A549 (cell line): Measurements from ENCODE around the gene MAVS. TPM values are rescaled to one million over a fixed set of nuclear protein-coding genes. Genes with fewer than 3 reads are reported as not detected.

ENCODE experiments used
- ATAC-seq, 2 experiments: fragments of 200-7000 bp in 1 of 2; fragments of >200 bp in 1 of 2; cut with Nextera tagmentation in 1 of 2; cut with Tn5 transposase in 1 of 2; 3 replicates each; pipeline versions ENCODE4 v1.8.0 to v1.9.1; 2018 to 2020; ENCODE audit warnings: mild to moderate bottlenecking in 1 of 2, moderate library complexity in 1 of 2
- CTCF ChIA-PET: fragments of 300-600 bp; sonication (Branson Sonifier 250); formaldehyde crosslinking; extraction: SDS; loops from one replicate; lab custom pipeline; 2021; ENCODE audit warnings: antibody characterized with exemption, inconsistent platforms; lab: Yijun Ruan, JAX
- POLR2A ChIA-PET: fragments of 350-600 bp; formaldehyde crosslinking; extraction: SDS; loops from one replicate; lab custom pipeline; 2021; ENCODE audit warnings: antibody characterized with exemption, inconsistent platforms; lab: Yijun Ruan, JAX
- DNase-seq, 2 experiments: peaks; one replicate each; pipeline versions ENCODE4 v3.0.0 to v3.0.0-alpha.2; 2011 to 2016; ENCODE audit warnings: low read depth in 1 of 2, low spot score in 1 of 2
- FAIRE-seq: peaks from 2 replicates; lab custom pipeline; 2011; peaks lifted over from hg19 to GRCh38; lab: Jason Lieb, UNC
- H3K27ac ChIP-seq, 2 experiments: fragments of >200 bp; sonication (Bioruptor Twin); formaldehyde crosslinking; 3 replicates each; pipeline ENCODE4 v1.5.1; 2016 to 2017
- H3K4me1 ChIP-seq: fragments of >200 bp; sonication (Bioruptor Twin); formaldehyde crosslinking; 3 replicates; pipeline ENCODE4 v1.6.1; 2016
- H3K4me2 ChIP-seq: fragments of >200 bp; sonication (Bioruptor Twin); formaldehyde crosslinking; 3 replicates; pipeline ENCODE4 v1.6.1; 2016
- H3K4me3 ChIP-seq: fragments of >200 bp; sonication (Bioruptor Twin); formaldehyde crosslinking; 3 replicates; pipeline ENCODE4 v1.5.1; 2016
- H3K9me3 ChIP-seq: fragments of >200 bp; sonication (Bioruptor Twin); formaldehyde crosslinking; 3 replicates; pipeline ENCODE4 v1.6.1; 2016
- CBX2 ChIP-seq: fragments of 200-600 bp; sonication (generic); IDR thresholded peaks from 2 replicates; pipeline ENCODE4 v1.6.1; 2016; ENCODE audit warnings: low read depth, mild to moderate bottlenecking, borderline replicate concordance
- CBX8 ChIP-seq: fragments of 200-600 bp; sonication (generic); IDR thresholded peaks from 2 replicates; pipeline ENCODE4 v1.6.1; 2016
- CEBPB ChIP-seq, 2 experiments: fragments of >200 bp in 1 of 2; sonication (Bioruptor Twin) in 1 of 2; formaldehyde crosslinking in 1 of 2; IDR thresholded peaks; 2 replicates each; pipeline ENCODE4 v1.6.1; 2012 to 2016
- CHD4 ChIP-seq: fragments of 200-600 bp; sonication (generic); IDR thresholded peaks from 2 replicates; pipeline ENCODE4 v1.6.1; 2016; ENCODE audit warnings: antibody characterized with exemption, mild to moderate bottlenecking, borderline replicate concordance
- EHF ChIP-seq: fragments of 250-450 bp; sonication (Bioruptor Pico); IDR thresholded peaks from 2 replicates; pipeline ENCODE4 v1.5.0; 2020; ENCODE audit warnings: mild to moderate bottlenecking
- EHMT2 ChIP-seq: fragments of 200-600 bp; sonication (generic); IDR thresholded peaks from 2 replicates; pipeline ENCODE4 v1.6.1; 2016; ENCODE audit warnings: antibody characterized with exemption, low read depth, mild to moderate bottlenecking, moderate library complexity
- ESRRA ChIP-seq: fragments of 150-350 bp; IDR thresholded peaks from 2 replicates; pipeline ENCODE4 v1.6.1; 2014; ENCODE audit warnings: mild to moderate bottlenecking, low read length, borderline replicate concordance
- FOSL2 ChIP-seq, 2 experiments: fragments of 450-650 bp in 1 of 2; fragments of >200 bp in 1 of 2; sonication (Bioruptor Twin) in 1 of 2; formaldehyde crosslinking; IDR thresholded peaks; 2 replicates each; pipeline versions ENCODE4 v1.5.0 to v1.6.1; 2016 to 2020; ENCODE audit warnings: mild to moderate bottlenecking in 1 of 2, moderate library complexity in 1 of 2
- GATA3 ChIP-seq: IDR thresholded peaks from 2 replicates; pipeline ENCODE4 v1.6.1; 2012; ENCODE audit warnings: borderline replicate concordance
- HEYL ChIP-seq: fragments of 250-450 bp; sonication (Bioruptor Pico); IDR thresholded peaks from 2 replicates; pipeline ENCODE4 v1.8.0; 2021; ENCODE audit warnings: mild to moderate bottlenecking, moderate library complexity
- HOXB13 ChIP-seq: fragments of 250-450 bp; sonication (Bioruptor Pico); IDR thresholded peaks from 2 replicates; pipeline ENCODE4 v1.5.0; 2020; ENCODE audit warnings: low read depth, mild to moderate bottlenecking, moderate library complexity
- JUNB ChIP-seq: fragments of >200 bp; sonication (Bioruptor Twin); formaldehyde crosslinking; IDR thresholded peaks from 2 replicates; pipeline ENCODE4 v1.6.1; 2016
- KDM5A ChIP-seq: fragments of 200-600 bp; sonication (generic); IDR thresholded peaks from 2 replicates; pipeline ENCODE4 v1.6.1; 2016; ENCODE audit warnings: antibody characterized with exemption, mild to moderate bottlenecking
- MAZ ChIP-seq: fragments of 150-350 bp; IDR thresholded peaks from 2 replicates; pipeline ENCODE4 v1.6.1; 2014; ENCODE audit warnings: antibody characterized with exemption, low read depth, low read length, borderline replicate concordance
- MYC ChIP-seq: IDR thresholded peaks from 2 replicates; pipeline ENCODE4 v1.6.1; 2012; ENCODE audit warnings: mild to moderate bottlenecking, inconsistent platforms, low read length, improper control_type of control experiment, borderline replicate concordance
- NFE2L2 ChIP-seq: fragments of 150-350 bp; conservative IDR thresholded peaks from 2 replicates; pipeline ENCODE4 v1.6.1; 2014; ENCODE audit warnings: low read length
- PHF8 ChIP-seq: fragments of 200-600 bp; sonication (generic); IDR thresholded peaks from 2 replicates; pipeline ENCODE4 v1.6.1; 2016; ENCODE audit warnings: low read depth, mild to moderate bottlenecking, antibody characterized with exemption, moderate library complexity, borderline replicate concordance
- POLR2A ChIP-seq: IDR thresholded peaks from 2 replicates; pipeline ENCODE4 v1.6.1; 2012; ENCODE audit warnings: mild to moderate bottlenecking, low read length
- RFX5 ChIP-seq: fragments of 450-650 bp; IDR thresholded peaks from 2 replicates; pipeline ENCODE4 v1.7.1; 2014; ENCODE audit warnings: antibody characterized with exemption, mild to moderate bottlenecking, moderate library complexity
- RNF2 ChIP-seq: fragments of 200-600 bp; sonication (generic); IDR thresholded peaks from 2 replicates; pipeline ENCODE4 v1.6.1; 2016; ENCODE audit warnings: low read depth, mild to moderate bottlenecking, antibody characterized with exemption, moderate library complexity, borderline replicate concordance
- SMC3 ChIP-seq: fragments of >200 bp; sonication (Bioruptor Twin); formaldehyde crosslinking; IDR thresholded peaks from 3 replicates; pipeline ENCODE4 v1.6.1; 2018; ENCODE audit warnings: inconsistent platforms
- TP53 ChIP-seq: fragments of 250-450 bp; sonication (Bioruptor Pico); IDR thresholded peaks from 2 replicates; pipeline ENCODE4 v1.5.0; 2021; ENCODE audit warnings: mild to moderate bottlenecking, moderate library complexity
- ZFP36 ChIP-seq: fragments of 450-650 bp; IDR thresholded peaks from 2 replicates; pipeline ENCODE4 v1.6.1; 2014; ENCODE audit warnings: borderline replicate concordance; ENCODE audit not compliant: partially characterized antibody
- ZSCAN20 ChIP-seq: fragments of 250-450 bp; sonication (Bioruptor Pico); IDR thresholded peaks from 2 replicates; pipeline ENCODE4 v1.8.0; 2022; ENCODE audit warnings: mild to moderate bottlenecking, moderate library complexity
- WGBS: methylation state at CpG from one replicate; pipeline ENCODE4 v1.1.6; 2017; ENCODE audit errors: missing lambda C conversion rate; 5-methylcytosine and 5-hydroxymethylcytosine counted together
- polyA plus RNA-seq, 4 experiments: library from polyadenylated mRNA; depleted of rRNA in 3 of 4; stranded (reverse); fragments of >200 nt; fragmentation: RNase III in 1 of 4; extraction: RNeasy Plus Mini Kit Qiagen cat#74134 plus additional on column Dnase treatment in 1 of 4; gene quantifications; 2 replicates in 3 of 4; 3 replicates in 1 of 4; pipeline ENCODE4 v1.2.3, GENCODE V29; 2011 to 2017
- TF ChIP-seq, protein P1 (sequence below): IDR thresholded peaks from 2 replicates; pipeline ENCODE4 v1.6.1; 2012
- TF ChIP-seq, protein P2 (sequence below): fragments of >200 bp; sonication (Bioruptor Twin); formaldehyde crosslinking; IDR thresholded peaks from 3 replicates; pipeline ENCODE4 v1.5.1; 2016

The MAVS gene
- polyA plus RNA-seq, 2 of the 4 experiments (the other 2 are of a cell fraction): 18.9 to 31.0 TPM

DNA sequence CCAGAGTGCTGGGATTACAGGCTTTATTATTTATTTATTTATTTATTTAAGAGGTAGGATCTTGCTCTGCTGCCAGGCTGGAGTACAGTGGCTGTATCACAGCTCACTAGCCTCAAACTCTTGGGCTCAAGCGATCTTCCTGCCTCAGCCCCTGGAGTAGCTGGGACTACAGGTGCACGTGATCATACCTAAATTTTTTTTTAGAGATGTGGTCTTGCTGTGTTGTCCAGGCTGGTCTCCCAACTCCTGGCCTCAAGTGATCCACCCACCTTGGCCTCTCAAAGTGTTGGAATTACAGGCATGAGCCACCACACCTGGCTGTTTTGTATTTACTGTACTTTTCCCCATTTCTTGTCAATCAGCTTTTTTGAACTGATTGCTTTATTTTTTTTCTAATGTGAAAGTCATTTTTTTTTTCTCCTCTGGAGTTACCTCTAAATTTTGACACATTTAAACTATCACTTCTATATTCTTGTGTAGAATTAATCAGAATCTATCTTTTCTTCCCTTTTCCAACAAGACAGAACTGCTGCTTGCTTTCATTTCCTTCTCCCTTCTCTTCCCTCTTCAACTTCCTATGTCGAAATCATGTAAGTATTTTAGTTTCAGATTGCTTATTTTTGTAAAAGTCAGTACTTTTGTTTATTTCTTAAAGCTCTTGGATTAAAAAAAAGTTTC, 54.5 kb downstream of the MAVS start:
- no peak for ATAC-seq
- TF ChIP-seq CBX8 (no peak), RNF2 (no peak), ZFP36 (no peak), EHF (no peak), ESRRA (no peak), POLR2A (no peak), JUNB (no peak), SMC3 (no peak), EHMT2 (no peak), GATA3 (no peak), CEBPB (IDR thresholded peaks at IDR 0.05) (no peak), PHF8 (no peak), FOSL2 (IDR thresholded peaks at IDR 0.05) (no peak), FOSL2 (CRISPR knock-in tag; IDR thresholded peaks at IDR 0.05) (no peak), CBX2 (no peak), KDM5A (no peak)
- TF ChIP-seq, protein P1, sequence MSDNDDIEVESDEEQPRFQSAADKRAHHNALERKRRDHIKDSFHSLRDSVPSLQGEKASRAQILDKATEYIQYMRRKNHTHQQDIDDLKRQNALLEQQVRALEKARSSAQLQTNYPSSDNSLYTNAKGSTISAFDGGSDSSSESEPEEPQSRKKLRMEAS: no peak
- TF ChIP-seq, protein P2, sequence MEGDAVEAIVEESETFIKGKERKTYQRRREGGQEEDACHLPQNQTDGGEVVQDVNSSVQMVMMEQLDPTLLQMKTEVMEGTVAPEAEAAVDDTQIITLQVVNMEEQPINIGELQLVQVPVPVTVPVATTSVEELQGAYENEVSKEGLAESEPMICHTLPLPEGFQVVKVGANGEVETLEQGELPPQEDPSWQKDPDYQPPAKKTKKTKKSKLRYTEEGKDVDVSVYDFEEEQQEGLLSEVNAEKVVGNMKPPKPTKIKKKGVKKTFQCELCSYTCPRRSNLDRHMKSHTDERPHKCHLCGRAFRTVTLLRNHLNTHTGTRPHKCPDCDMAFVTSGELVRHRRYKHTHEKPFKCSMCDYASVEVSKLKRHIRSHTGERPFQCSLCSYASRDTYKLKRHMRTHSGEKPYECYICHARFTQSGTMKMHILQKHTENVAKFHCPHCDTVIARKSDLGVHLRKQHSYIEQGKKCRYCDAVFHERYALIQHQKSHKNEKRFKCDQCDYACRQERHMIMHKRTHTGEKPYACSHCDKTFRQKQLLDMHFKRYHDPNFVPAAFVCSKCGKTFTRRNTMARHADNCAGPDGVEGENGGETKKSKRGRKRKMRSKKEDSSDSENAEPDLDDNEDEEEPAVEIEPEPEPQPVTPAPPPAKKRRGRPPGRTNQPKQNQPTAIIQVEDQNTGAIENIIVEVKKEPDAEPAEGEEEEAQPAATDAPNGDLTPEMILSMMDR: no peak
- no peak for DNase-seq
- Histone ChIP-seq H3K4me2 (0 out of 3 replicates have a peak overlapping the region, but pooled peaks have one; percentile 19), H3K4me3 (no peak overlapping the region), H3K27ac (no peak overlapping the region), H3K9me3 (no peaks in the 10 kb centered on the region), H3K4me1 (peaks cover 68% of the 10 kb centered on the region)
- CTCF ChIA-PET: interaction anchor here (0.7 to 2.5 kb wide), 5 partner anchors 9 to 171 kb away, joined by 3 to 8 read pairs (median 4); no protein-coding TSS in a partner anchor
- FAIRE-seq: no peak
- WGBS: 82% methylated on average over 3 of the region's 3 CpGs
- POLR2A ChIA-PET: no interaction called here

DNA sequence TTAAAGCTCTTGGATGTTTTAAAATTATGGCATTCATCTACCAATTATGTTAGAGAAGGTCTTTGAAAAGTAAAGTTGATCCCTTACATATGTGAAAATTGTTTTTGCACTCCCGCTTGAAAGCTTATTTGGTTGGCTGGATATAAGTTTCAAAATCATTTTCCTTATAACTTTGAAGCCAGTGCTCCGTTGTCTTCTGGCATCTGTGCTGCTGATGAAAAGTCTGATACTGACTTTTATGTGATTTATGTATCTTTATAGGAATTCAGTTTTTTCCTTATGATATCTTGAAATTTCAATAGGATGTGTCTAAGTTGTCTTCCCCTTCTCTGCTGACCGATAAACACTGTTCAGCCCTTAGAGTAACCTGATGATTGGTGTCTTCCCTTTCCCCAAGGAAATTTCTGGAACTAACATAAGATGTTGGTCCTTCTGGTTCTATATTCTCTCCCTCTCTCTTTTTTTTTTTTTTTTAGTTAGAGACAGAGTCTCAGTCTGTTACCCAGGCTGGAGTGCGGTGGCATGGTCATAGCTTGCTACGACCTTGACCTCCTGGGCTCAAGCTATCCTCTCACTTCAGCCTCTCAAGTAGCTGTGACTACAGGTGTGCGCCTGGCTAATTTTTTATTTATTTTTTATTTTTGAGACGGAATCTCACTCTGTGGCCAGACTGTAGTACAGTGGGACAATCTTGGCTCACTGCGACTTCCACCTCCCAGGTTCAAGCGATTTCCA, 55.2 kb downstream of the MAVS start:
- no peak overlapping the region for H3K4me2 ChIP-seq
- POLR2A ChIA-PET: no interaction called here

More for the DNA sequence above, 55.2 kb downstream of the MAVS start:
- ATAC-seq: no peak
- no peak overlapping the region for H3K4me3 ChIP-seq
- no peak for FAIRE-seq
- no peak for DNase-seq
- no peaks in the 10 kb centered on the region for H3K9me3 ChIP-seq
- H3K4me1 ChIP-seq: peaks cover 61% of the 10 kb centered on the region
- TF ChIP-seq ZSCAN20 (no peak), HOXB13 (CRISPR knock-in tag) (no peak), TP53 (CRISPR knock-in tag) (no peak), PHF8 (no peak), KDM5A (no peak), CHD4 (no peak), MAZ (no peak), SMC3 (no peak), RNF2 (no peak), HEYL (CRISPR knock-in tag) (no peak), NFE2L2 (no peak), MYC (no peak), RFX5 (no peak)
- TF ChIP-seq, protein P1: no peak
- 93% methylated on average over 9 of the region's 9 CpGs for WGBS
- CTCF ChIA-PET: interaction anchor here (0.7 to 2.5 kb wide), 3 partner anchors 8 to 14 kb away, joined by 3 to 8 read pairs (median 4); no protein-coding TSS in a partner anchor
- H3K27ac ChIP-seq: no peak overlapping the region
